ENCODE measurements around the gene NXPH3. TPM values are rescaled to one million over a fixed set of nuclear protein-coding genes. Genes with fewer than 3 reads are reported as not detected.

The NXPH3 gene
- total and polyA plus RNA-seq, 10 of the 15 experiments (the other 5 are each of a cell fraction or from before 2014, with no cell fraction given) = 0.08 to 0.35 (median 0.12) TPM; not detected in 2

DNA sequence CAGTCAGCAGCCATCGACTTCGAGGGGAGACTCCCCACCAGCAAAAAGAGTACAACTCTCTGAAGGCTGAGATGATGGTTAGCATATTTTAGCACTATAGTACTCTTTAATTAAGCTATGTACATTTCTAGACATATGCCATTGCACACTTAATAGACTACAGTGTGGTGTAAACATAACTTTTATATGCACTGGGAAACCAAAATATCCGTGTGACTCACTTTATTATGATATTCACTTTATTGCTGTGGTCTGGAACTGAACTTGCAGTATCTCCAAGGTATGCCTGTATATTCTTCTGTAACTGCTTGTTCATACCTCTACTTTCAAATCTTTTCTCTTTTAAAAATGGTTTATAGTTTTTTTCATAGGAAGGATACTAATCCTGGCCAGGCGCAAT lies 11.0 kb upstream of the NXPH3 start:
- in situ Hi-C loops (cut with MboI) = loop anchor here (10.0 kb wide), 1 partner anchor 280 kb away; the partner anchor contains the start of gene TAC4
- H3K4me3 ChIP-seq = no peak overlapping the region
- BruUV-seq (replicated peaks) = no TSS peak
- H2AFZ ChIP-seq (ENCODE audit: control insufficient read depth, low read depth, low read length) = no peak overlapping the region
- TF ChIP-seq EED (IDR thresholded peaks at IDR 0.05; ENCODE audit: low read depth) = no peak
- TF ChIP-seq SIN3A (IDR thresholded peaks at IDR 0.05; ENCODE audit: low read depth, low read length) = no peak
- TF ChIP-seq CHD1 (IDR thresholded peaks at IDR 0.05; ENCODE audit: low read depth, low read length) = no peak
- no peak for TF ChIP-seq SRF (IDR thresholded peaks at IDR 0.05; ENCODE audit: low read depth in 2 of 2, low read length in 2 of 2)
- TF ChIP-seq, protein P1, sequence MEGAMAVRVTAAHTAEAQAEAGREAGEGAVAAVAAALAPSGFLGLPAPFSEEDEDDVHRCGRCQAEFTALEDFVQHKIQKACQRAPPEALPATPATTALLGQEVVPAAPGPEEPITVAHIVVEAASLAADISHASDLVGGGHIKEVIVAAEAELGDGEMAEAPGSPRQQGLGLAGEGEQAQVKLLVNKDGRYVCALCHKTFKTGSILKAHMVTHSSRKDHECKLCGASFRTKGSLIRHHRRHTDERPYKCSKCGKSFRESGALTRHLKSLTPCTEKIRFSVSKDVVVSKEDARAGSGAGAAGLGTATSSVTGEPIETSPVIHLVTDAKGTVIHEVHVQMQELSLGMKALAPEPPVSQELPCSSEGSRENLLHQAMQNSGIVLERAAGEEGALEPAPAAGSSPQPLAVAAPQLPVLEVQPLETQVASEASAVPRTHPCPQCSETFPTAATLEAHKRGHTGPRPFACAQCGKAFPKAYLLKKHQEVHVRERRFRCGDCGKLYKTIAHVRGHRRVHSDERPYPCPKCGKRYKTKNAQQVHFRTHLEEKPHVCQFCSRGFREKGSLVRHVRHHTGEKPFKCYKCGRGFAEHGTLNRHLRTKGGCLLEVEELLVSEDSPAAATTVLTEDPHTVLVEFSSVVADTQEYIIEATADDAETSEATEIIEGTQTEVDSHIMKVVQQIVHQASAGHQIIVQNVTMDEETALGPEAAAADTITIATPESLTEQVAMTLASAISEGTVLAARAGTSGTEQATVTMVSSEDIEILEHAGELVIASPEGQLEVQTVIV (IDR thresholded peaks at IDR 0.05; ENCODE audit: borderline replicate concordance, partially characterized antibody) = no peak
- TF ChIP-seq RELA (IDR thresholded peaks at IDR 0.05; ENCODE audit: borderline replicate concordance, partially characterized antibody) = no peak
- TF ChIP-seq, protein P2, sequence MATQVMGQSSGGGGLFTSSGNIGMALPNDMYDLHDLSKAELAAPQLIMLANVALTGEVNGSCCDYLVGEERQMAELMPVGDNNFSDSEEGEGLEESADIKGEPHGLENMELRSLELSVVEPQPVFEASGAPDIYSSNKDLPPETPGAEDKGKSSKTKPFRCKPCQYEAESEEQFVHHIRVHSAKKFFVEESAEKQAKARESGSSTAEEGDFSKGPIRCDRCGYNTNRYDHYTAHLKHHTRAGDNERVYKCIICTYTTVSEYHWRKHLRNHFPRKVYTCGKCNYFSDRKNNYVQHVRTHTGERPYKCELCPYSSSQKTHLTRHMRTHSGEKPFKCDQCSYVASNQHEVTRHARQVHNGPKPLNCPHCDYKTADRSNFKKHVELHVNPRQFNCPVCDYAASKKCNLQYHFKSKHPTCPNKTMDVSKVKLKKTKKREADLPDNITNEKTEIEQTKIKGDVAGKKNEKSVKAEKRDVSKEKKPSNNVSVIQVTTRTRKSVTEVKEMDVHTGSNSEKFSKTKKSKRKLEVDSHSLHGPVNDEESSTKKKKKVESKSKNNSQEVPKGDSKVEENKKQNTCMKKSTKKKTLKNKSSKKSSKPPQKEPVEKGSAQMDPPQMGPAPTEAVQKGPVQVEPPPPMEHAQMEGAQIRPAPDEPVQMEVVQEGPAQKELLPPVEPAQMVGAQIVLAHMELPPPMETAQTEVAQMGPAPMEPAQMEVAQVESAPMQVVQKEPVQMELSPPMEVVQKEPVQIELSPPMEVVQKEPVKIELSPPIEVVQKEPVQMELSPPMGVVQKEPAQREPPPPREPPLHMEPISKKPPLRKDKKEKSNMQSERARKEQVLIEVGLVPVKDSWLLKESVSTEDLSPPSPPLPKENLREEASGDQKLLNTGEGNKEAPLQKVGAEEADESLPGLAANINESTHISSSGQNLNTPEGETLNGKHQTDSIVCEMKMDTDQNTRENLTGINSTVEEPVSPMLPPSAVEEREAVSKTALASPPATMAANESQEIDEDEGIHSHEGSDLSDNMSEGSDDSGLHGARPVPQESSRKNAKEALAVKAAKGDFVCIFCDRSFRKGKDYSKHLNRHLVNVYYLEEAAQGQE (IDR thresholded peaks at IDR 0.05; ENCODE audit: low read depth, low read length) = no peak
- no peak for TF ChIP-seq TAF1 (IDR thresholded peaks at IDR 0.05; ENCODE audit: borderline replicate concordance, low read depth, low read length)
- TF ChIP-seq CHD2 (IDR thresholded peaks at IDR 0.05; ENCODE audit: borderline replicate concordance, low read depth, low read length) = no peak
- no peak for ATAC-seq
- no peak overlapping the region for H3K27ac ChIP-seq (ENCODE audit: control insufficient read depth, insufficient read depth)
- H3K4me1 ChIP-seq (ENCODE audit: control insufficient read depth, insufficient read depth, low read length) = no peaks in the 10 kb centered on the region
- H3K79me2 ChIP-seq (ENCODE audit: control insufficient read depth, insufficient read depth, low read length) = no peaks in the 10 kb centered on the region
- H3K4me2 ChIP-seq (ENCODE audit: control insufficient read depth, insufficient read depth) = no peak overlapping the region
- no peaks in the 10 kb centered on the region for H4K20me1 ChIP-seq (ENCODE audit: control insufficient read depth, insufficient read depth)
- ChIA-PET POLR2A (interaction anchor here (0.6 kb wide), 1 partner anchor 71 kb away, joined by 6 read pairs; no protein-coding TSS in a partner anchor), SMC1A (ENCODE audit: uncharacterized antibody, unreplicated experiment) (interaction anchor here (1.0 kb wide), 1 partner anchor 131 kb away, joined by 3 read pairs; no protein-coding TSS in a partner anchor), CTCF (interaction anchor here (0.5 to 17.8 kb wide), 3 partner anchors 7 to 272 kb away, joined by 3 to 483 read pairs (median 93); no protein-coding TSS in a partner anchor), RAD21 (ENCODE audit: unreplicated experiment) (interaction anchor here (0.6 to 1.8 kb wide), 2 partner anchors 8 to 164 kb away, joined by 3 to 15 read pairs; no protein-coding TSS in a partner anchor)
- intact Hi-C loops (cut with micrococcal nuclease; ENCODE audit: unreplicated experiment) = loop anchor here (5.0 kb wide), 2 partner anchors 218 to 288 kb away; no protein-coding TSS in a partner anchor
- H3K27me3 ChIP-seq (replicated peaks in 1 of 2; ENCODE audit: control insufficient read depth in 2 of 2, insufficient read depth in 2 of 2, low read length in 1 of 2) = no peaks in the 10 kb centered on the region; a peak in 1 of 4 replicates
- H3K36me3 ChIP-seq (ENCODE audit: control insufficient read depth in 2 of 2, insufficient read depth in 2 of 2, low read length in 1 of 2) = no peaks in the 10 kb centered on the region
- DNase-seq (ENCODE audit: low read depth, low spot score) = no peak
- no peak overlapping the region for H3K9ac ChIP-seq (ENCODE audit: control insufficient read depth, insufficient read depth, low read length)
- 74% methylated on average over 4 of the region's 4 CpGs for WGBS (ENCODE audit: insufficient coverage, insufficient replicate concordance, low lambda C conversion rate, missing lambda C conversion rate)
- no peak for FAIRE-seq
- no peaks in the 10 kb centered on the region for H3K9me3 ChIP-seq (replicated peaks; ENCODE audit: control insufficient read depth, insufficient read depth, low read length)

Data from GM12878 (cell line).